ENCODE measurements around the gene EYS. TPM values are rescaled to one million over a fixed set of nuclear protein-coding genes. Genes with fewer than 3 reads are reported as not detected.

Gene EYS
- total RNA-seq, 1 experiment from 2014 or later: 1.5 TPM

GRCh38 chr6:63975699-63976098, 1731.3 kb downstream of the EYS start:
- DNase-seq (ENCODE audit: unreplicated experiment): peak; percentile 78
- no TSS peak for BruUV-seq (replicated peaks)
- Mint-ChIP-seq H3K4me1 (ENCODE audit: insufficient read depth, unreplicated experiment) (peaks cover 5% of the 10 kb centered on the region), H3K36me3 (ENCODE audit: insufficient read depth, unreplicated experiment) (no peaks in the 10 kb centered on the region), H3K4me3 (ENCODE audit: unreplicated experiment) (no peak overlapping the region), H3K27me3 (ENCODE audit: insufficient read depth, unreplicated experiment) (no peaks in the 10 kb centered on the region), H3K9me3 (ENCODE audit: unreplicated experiment) (no peaks in the 10 kb centered on the region), H3K27ac (ENCODE audit: low read depth, unreplicated experiment) (no peak overlapping the region)
- no peak for TF ChIP-seq CTCF (IDR thresholded peaks at IDR 0.05; ENCODE audit: unreplicated experiment)
- intact Hi-C loops (cut with micrococcal nuclease): no loop called here
- ChIA-PET POLR2A (no interaction called here), CTCF (interaction anchor here (0.6 kb wide), 1 partner anchor 1634 kb away, joined by 3 read pairs; no protein-coding TSS in a partner anchor)

DNA sequence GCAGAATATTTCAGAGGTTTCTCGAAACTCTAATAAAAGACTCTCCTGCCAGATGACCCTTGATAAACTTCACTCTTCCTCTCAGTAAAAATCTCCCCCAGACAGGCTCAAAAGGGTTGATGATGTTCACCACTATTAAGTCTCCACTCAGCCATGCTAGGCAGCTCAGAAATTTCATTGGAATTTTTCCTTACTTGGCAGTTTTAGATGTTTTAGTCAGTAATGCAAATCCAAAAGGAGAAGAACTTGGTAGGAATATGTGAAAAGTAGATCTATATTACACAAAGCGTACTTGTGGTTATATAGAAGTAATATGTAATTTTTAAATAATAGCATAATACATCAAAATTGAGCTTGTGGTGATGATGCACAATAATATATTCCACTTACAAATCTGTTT, 1738.4 kb downstream of the EYS start:
- no peak for TF ChIP-seq CTCF (IDR thresholded peaks at IDR 0.05; ENCODE audit: unreplicated experiment)
- BruUV-seq (replicated peaks): no TSS peak
- H3K4me3 Mint-ChIP-seq (ENCODE audit: unreplicated experiment): no peak overlapping the region
- ChIA-PET CTCF (interaction anchor here (0.8 kb wide), 1 partner anchor 41 kb away, joined by 3 read pairs; no protein-coding TSS in a partner anchor), POLR2A (interaction anchor here (0.6 to 1.1 kb wide), 2 partner anchors 17 to 620 kb away, joined by 3 read pairs; no protein-coding TSS in a partner anchor)
- no peak for DNase-seq (ENCODE audit: unreplicated experiment)
- H3K4me1 Mint-ChIP-seq (ENCODE audit: insufficient read depth, unreplicated experiment): no peaks in the 10 kb centered on the region
- H3K27me3 Mint-ChIP-seq (ENCODE audit: insufficient read depth, unreplicated experiment): no peaks in the 10 kb centered on the region
- no peaks in the 10 kb centered on the region for H3K9me3 Mint-ChIP-seq (ENCODE audit: unreplicated experiment)
- no peaks in the 10 kb centered on the region for H3K36me3 Mint-ChIP-seq (ENCODE audit: insufficient read depth, unreplicated experiment)
- no peak overlapping the region for H3K27ac Mint-ChIP-seq (ENCODE audit: low read depth, unreplicated experiment)
- intact Hi-C loops (cut with micrococcal nuclease): no loop called here

DNA sequence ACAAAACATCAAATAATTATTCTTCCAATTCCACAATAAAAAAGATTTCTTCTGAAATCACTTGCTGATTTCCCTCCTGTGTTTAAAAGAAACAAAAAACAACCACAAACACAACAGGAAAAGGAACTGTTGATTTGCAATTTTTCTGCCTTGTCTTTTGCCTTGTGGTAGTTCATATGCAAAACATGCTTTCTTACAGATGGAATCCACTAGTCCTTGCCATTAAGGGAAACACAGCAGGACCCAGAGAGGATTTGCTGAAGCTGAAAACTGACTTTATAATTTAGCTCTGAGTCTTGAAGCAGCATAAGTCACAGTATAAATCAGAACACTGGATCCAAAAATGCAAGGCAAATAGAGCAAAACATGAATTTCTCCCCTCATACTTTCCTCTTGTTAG, 1742.7 kb downstream of the EYS start:
- Mint-ChIP-seq H3K36me3 (ENCODE audit: insufficient read depth, unreplicated experiment) (no peaks in the 10 kb centered on the region), H3K4me3 (ENCODE audit: unreplicated experiment) (no peak overlapping the region)

More for the DNA sequence above, 1742.7 kb downstream of the EYS start:
- intact Hi-C loops (cut with micrococcal nuclease): loop anchor here (5.0 kb wide), 1 partner anchor 368 kb away; no protein-coding TSS in a partner anchor
- Mint-ChIP-seq H3K9me3 (ENCODE audit: unreplicated experiment) (peaks cover 8% of the 10 kb centered on the region), H3K27me3 (ENCODE audit: insufficient read depth, unreplicated experiment) (no peaks in the 10 kb centered on the region), H3K27ac (ENCODE audit: low read depth, unreplicated experiment) (no peak overlapping the region), H3K4me1 (ENCODE audit: insufficient read depth, unreplicated experiment) (no peaks in the 10 kb centered on the region)
- POLR2A ChIA-PET: interaction anchor here (0.9 kb wide), 1 partner anchor 9 kb away, joined by 3 read pairs; no protein-coding TSS in a partner anchor
- no TSS peak for BruUV-seq (replicated peaks)
- CTCF ChIA-PET: interaction anchor here (0.7 to 1.7 kb wide), 4 partner anchors 40 to 1394 kb away, joined by 3 to 10 read pairs (median 3); no protein-coding TSS in a partner anchor
- DNase-seq (ENCODE audit: unreplicated experiment): no peak
- no peak for TF ChIP-seq CTCF (IDR thresholded peaks at IDR 0.05; ENCODE audit: unreplicated experiment)

All from MCF 10A (cell line).